ENCODE data around the gene ABCA10.

Gene ABCA10

DNA sequence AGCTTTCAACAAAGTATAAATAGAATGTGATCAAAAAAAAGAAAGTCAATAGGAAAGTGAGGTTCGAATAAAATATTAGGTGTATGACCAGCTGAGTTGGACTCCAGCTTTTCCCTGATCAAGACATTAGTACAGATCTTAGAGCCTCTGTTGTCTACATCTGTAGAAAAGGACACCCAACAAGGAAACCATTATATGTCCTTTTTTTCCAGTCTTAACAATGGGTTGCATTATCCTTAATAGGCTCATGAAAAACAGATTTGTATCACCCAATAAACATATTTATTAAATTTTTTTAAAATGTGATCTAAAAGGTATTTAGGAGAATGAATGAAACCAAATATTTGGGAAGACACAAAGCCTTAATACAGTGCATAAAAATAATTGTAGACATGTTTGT lies 105.0 kb downstream of the ABCA10 start:
- no peak for FAIRE-seq
- DNase-seq (ENCODE audit: insufficient read length, low spot score), result no peak
- TF ChIP-seq POLR2A (IDR thresholded peaks at IDR 0.05; ENCODE audit: low read depth, low read length), result no peak
- no peak for TF ChIP-seq POLR2AphosphoS5 (IDR thresholded peaks at IDR 0.05; ENCODE audit: low read depth, low read length)
- TF ChIP-seq POU2F2 (IDR thresholded peaks at IDR 0.05; ENCODE audit: low read depth, low read length), result no peak
- TF ChIP-seq TAF1 (IDR thresholded peaks at IDR 0.05; ENCODE audit: low read depth, low read length), result no peak
- no peak for TF ChIP-seq SPI1 (IDR thresholded peaks at IDR 0.05; ENCODE audit: low read depth, low read length)
- TF ChIP-seq PAX5 (IDR thresholded peaks at IDR 0.05; ENCODE audit: insufficient read depth, low read length, severe bottlenecking), result no peak

DNA sequence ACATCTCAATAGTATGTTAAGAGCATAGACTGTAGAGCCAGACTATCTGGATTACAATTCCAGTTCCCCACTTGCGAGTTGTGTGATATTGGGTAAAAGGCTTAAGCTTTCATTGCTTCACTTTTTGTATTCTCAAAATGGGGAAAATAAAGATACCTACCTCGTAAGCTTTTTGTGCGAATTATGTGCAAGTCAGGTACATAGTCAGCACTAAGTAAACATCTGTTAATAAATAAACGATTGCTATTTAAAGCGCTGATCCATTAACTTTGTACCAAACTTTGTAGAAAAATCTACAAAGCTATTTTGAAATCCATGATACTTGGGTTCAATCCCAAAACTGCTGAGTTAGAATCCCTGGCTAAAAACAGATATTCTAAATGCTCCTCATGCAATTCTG lies 106.6 kb downstream of the ABCA10 start:
- DNase-seq (ENCODE audit: insufficient read length, low spot score), result no peak
- no peak for TF ChIP-seq POLR2AphosphoS5 (IDR thresholded peaks at IDR 0.05; ENCODE audit: low read depth, low read length)
- TF ChIP-seq PAX5 (IDR thresholded peaks at IDR 0.05; ENCODE audit: insufficient read depth, low read length, severe bottlenecking), result no peak
- no peak for TF ChIP-seq SPI1 (IDR thresholded peaks at IDR 0.05; ENCODE audit: low read depth, low read length)
- no peak for TF ChIP-seq POU2F2 (IDR thresholded peaks at IDR 0.05; ENCODE audit: low read depth, low read length)
- no peak for TF ChIP-seq POLR2A (IDR thresholded peaks at IDR 0.05; ENCODE audit: low read depth, low read length)
- no peak for TF ChIP-seq TAF1 (IDR thresholded peaks at IDR 0.05; ENCODE audit: low read depth, low read length)
- no peak for FAIRE-seq

DNA sequence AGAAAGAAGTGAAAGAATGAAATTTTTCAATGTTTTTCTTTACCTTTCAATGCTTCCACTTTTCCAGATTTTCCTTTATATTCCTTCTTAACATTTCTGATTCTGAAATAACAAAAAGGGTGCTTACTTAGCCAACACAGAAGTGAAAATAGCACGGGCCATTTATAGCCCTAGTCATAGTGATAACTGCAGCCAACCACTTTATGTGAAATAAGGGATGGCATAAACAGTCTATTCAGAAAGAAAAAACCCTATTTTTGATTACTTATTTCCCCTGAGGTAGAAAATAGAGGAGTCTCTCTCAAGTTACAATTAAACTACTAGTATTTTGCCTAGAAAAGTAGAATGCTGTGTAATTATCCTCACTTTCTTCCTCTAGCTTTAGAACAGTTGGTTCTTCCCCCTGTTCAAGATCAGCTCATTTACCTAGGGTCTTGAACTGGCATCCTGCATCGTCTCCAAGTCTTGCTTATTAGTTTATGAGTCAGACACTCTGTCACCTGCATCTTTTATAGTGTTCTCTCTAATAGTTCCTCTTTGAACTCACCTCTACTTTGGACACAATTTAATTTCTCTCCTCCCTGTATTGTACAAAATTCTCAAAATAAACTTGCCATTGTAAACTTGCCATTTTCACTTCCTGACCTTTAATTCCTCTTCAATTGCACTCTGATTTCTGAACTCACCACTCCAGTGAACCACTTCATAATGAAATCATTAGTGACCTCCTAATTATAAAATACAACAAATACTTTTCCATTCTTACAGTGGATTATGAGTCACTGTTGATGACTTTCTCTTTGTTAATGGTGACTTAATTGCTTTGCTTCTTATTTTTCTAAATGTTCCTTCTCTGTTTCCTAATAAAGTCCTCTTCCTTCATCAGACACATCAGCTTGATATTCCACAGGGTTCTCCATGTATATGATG lies 110.5 kb downstream of the ABCA10 start:
- TF ChIP-seq PAX5 (IDR thresholded peaks at IDR 0.05; ENCODE audit: insufficient read depth, low read length, severe bottlenecking) (no peak), SPI1 (IDR thresholded peaks at IDR 0.05; ENCODE audit: low read depth, low read length) (peak; percentile 37; the same call in 1 of the 2 replicates), TAF1 (IDR thresholded peaks at IDR 0.05; ENCODE audit: low read depth, low read length) (no peak)
- FAIRE-seq (peak; percentile 43), DNase-seq (ENCODE audit: insufficient read length, low spot score) (no peak)

DNA sequence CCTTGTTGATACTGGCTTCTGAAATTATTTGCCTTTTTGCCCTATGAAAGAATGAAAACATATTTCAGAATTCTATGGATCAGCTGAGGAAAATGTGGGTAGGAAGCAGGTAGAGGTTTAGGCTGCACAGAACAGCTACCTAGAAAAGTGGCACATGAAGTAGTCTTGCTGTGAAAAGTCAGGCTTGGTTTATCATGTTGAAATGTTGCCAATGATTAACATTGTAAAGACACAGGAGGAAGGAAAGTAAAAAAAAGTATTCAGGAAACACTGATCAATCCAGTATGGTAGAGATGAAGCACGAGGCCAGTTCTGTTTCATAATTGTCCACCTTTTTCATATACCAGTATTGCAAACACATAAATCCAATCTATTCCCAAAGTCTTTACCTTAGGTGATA lies 116.8 kb downstream of the ABCA10 start:
- no peak for FAIRE-seq
- DNase-seq (ENCODE audit: insufficient read length, low spot score), result no peak

DNA sequence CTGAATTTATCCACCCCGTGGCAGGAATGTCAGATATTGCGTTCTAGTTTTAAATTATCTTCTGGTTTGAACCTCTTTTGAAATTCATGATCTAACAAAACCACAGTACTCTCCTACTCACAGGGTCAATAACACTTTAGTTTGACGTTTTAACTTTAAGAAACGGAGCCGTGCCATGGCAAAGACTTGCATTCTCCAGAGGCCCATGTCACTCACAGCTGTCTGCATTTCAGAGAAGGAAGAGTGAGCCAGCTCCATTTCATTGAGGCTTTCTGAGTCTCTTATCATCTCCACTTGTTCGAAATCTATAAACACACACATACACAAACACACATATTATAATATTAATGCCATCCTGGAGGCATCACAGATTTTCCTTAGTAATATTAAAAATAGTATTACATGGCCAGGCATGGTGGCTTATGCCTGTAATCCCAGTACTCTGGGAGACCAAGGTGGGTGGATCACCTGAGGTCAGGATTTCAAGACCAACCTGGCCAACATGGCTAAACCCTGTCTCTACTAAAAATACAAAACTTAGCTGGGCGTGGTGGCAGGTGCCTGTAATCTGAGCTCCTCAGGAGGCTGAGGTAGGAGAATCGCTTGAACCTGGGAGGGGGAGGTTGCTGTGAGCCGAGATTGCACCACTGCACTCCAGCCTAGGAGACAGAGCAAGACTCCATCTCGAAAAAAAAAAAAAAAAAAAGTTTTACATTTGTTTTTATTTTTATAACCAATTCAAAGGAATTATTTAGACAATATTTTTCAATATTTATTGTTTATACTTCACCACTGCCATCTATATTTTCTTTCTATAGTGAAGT lies 122.5 kb downstream of the ABCA10 start:
- FAIRE-seq, result no peak
- TF ChIP-seq POLR2A (IDR thresholded peaks at IDR 0.05; ENCODE audit: low read depth, low read length) (no peak), POU2F2 (IDR thresholded peaks at IDR 0.05; ENCODE audit: low read depth, low read length) (no peak), SPI1 (IDR thresholded peaks at IDR 0.05; ENCODE audit: low read depth, low read length) (no peak), POLR2AphosphoS5 (IDR thresholded peaks at IDR 0.05; ENCODE audit: low read depth, low read length) (no peak), TAF1 (IDR thresholded peaks at IDR 0.05; ENCODE audit: low read depth, low read length) (no peak), PAX5 (IDR thresholded peaks at IDR 0.05; ENCODE audit: insufficient read depth, low read length, severe bottlenecking) (no peak)
- no peak for DNase-seq (ENCODE audit: insufficient read length, low spot score)

More for the DNA sequence above, 116.8 kb downstream of the ABCA10 start:
- TF ChIP-seq POU2F2 (IDR thresholded peaks at IDR 0.05; ENCODE audit: low read depth, low read length) (no peak), PAX5 (IDR thresholded peaks at IDR 0.05; ENCODE audit: insufficient read depth, low read length, severe bottlenecking) (no peak), POLR2A (IDR thresholded peaks at IDR 0.05; ENCODE audit: low read depth, low read length) (no peak), SPI1 (IDR thresholded peaks at IDR 0.05; ENCODE audit: low read depth, low read length) (no peak), TAF1 (IDR thresholded peaks at IDR 0.05; ENCODE audit: low read depth, low read length) (no peak), POLR2AphosphoS5 (IDR thresholded peaks at IDR 0.05; ENCODE audit: low read depth, low read length) (no peak)

DNA sequence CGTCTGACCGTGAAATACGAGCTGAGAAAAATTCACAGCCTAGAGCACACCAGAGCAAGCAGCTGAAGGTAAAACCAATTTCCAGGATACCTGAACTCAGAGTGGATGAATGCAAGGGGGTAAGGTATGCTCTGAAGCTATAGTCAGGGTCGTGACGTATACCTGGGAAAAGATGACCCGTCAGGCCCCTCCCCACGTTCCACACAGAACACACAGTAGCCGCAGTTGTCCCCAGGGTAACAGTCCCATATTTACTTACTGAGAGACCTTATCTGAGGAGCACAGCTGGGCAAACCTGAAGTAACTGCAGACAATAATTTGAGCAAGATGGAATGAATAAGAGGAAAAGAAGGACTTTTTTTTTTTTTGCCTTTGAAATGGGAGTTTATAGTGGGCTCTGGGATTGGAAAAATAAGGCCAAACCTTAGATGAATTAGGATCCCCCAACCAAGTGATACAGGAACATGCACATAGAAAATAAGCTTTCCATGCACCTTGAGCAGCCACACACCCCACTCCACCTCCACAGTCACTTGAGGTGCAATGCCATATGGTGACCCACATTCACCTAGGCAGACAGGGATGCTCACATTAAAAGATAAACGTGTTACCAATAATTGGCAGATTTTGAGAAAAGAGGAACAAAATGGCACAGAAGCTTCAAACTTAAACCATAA lies 124.9 kb downstream of the ABCA10 start:
- no peak for FAIRE-seq
- DNase-seq (ENCODE audit: insufficient read length, low spot score), result no peak
- no peak for TF ChIP-seq POU2F2 (IDR thresholded peaks at IDR 0.05; ENCODE audit: low read depth, low read length)
- TF ChIP-seq PAX5 (IDR thresholded peaks at IDR 0.05; ENCODE audit: insufficient read depth, low read length, severe bottlenecking), result no peak
- TF ChIP-seq SPI1 (IDR thresholded peaks at IDR 0.05; ENCODE audit: low read depth, low read length), result no peak
- no peak for TF ChIP-seq TAF1 (IDR thresholded peaks at IDR 0.05; ENCODE audit: low read depth, low read length)
- TF ChIP-seq POLR2AphosphoS5 (IDR thresholded peaks at IDR 0.05; ENCODE audit: low read depth, low read length), result no peak

DNA sequence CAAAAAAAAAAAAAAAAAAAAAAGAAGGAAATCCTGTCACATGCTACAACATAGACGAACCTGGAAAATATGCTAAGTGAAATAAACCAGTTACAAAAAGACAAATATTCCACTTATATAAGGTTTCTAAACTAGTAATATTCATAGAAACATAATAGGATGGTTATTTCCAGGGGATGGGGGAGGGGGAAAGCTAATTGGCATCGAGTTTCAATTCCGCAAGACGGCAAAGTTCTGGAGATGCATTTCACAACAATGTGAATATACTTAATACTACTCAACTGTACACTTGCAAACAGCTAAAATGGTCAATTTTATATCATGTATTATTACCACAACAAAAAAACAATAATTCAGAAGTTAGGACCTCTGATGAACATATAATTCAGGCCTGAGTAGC lies 130.0 kb downstream of the ABCA10 start:
- DNase-seq (ENCODE audit: insufficient read length, low spot score) (no peak), FAIRE-seq (no peak)
- no peak for TF ChIP-seq POLR2AphosphoS5 (IDR thresholded peaks at IDR 0.05; ENCODE audit: low read depth, low read length)
- TF ChIP-seq TAF1 (IDR thresholded peaks at IDR 0.05; ENCODE audit: low read depth, low read length), result no peak
- TF ChIP-seq SPI1 (IDR thresholded peaks at IDR 0.05; ENCODE audit: low read depth, low read length), result no peak
- TF ChIP-seq POLR2A (IDR thresholded peaks at IDR 0.05; ENCODE audit: low read depth, low read length), result no peak
- TF ChIP-seq PAX5 (IDR thresholded peaks at IDR 0.05; ENCODE audit: insufficient read depth, low read length, severe bottlenecking), result no peak
- no peak for TF ChIP-seq POU2F2 (IDR thresholded peaks at IDR 0.05; ENCODE audit: low read depth, low read length)

All from GM12891 (cell line).